Measurements from ENCODE around the gene SAE1.

Gene SAE1

GRCh38 chr19:47239152-47239551 is 108.5 kb downstream of the SAE1 start:
- DNase-seq (ENCODE audit: low read depth), result no peak
- H3K4me3 ChIP-seq (replicated peaks; ENCODE audit: low read depth, low read length), result peak overlapping the region; percentile 2
- TF ChIP-seq, protein P1, sequence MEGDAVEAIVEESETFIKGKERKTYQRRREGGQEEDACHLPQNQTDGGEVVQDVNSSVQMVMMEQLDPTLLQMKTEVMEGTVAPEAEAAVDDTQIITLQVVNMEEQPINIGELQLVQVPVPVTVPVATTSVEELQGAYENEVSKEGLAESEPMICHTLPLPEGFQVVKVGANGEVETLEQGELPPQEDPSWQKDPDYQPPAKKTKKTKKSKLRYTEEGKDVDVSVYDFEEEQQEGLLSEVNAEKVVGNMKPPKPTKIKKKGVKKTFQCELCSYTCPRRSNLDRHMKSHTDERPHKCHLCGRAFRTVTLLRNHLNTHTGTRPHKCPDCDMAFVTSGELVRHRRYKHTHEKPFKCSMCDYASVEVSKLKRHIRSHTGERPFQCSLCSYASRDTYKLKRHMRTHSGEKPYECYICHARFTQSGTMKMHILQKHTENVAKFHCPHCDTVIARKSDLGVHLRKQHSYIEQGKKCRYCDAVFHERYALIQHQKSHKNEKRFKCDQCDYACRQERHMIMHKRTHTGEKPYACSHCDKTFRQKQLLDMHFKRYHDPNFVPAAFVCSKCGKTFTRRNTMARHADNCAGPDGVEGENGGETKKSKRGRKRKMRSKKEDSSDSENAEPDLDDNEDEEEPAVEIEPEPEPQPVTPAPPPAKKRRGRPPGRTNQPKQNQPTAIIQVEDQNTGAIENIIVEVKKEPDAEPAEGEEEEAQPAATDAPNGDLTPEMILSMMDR (IDR thresholded peaks at IDR 0.05; ENCODE audit: low read length, missing control alignments), result no peak

DNA sequence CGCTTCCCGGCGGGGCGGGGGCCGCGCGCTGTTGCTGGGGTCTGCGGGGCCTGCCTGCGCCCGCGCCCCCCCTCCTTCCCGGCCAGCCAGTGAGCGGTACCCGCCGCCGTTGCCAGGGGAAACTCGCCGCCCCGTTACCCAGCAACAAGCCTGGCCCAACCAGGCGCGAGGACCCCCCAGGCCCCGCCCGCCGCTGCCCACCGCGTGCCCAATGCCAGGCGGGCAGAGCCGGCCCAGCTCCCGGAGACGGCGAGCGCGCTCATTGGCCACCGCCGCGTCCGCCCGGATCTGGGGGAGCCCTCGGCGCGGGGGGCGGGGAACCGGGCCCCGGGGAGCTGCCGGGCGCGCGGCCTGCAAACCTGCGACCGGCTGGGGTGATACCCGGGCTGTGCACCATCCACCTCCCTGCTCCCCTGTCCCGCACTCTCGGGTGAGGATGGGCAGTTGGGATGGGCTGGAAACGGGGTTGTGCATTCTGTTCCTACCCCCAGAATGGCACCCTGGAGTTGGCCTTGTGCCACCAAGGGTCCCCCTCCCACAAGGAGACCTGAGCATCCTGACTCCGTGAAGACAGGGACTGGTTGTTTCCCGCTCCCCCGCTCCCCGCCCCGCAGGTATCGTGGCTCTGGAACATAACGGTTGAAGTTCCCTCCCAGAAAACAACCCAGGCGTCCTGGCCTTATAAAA is 109.1 kb downstream of the SAE1 start:
- H3K4me3 ChIP-seq (replicated peaks; ENCODE audit: low read depth, low read length), result no peak overlapping the region
- TF ChIP-seq, protein P1 (IDR thresholded peaks at IDR 0.05; ENCODE audit: low read length, missing control alignments), result no peak
- peak; percentile 55 for DNase-seq (ENCODE audit: low read depth)

- no peak for DNase-seq (ENCODE audit: low read depth)
- TF ChIP-seq, protein P1 (IDR thresholded peaks at IDR 0.05; ENCODE audit: low read length, missing control alignments), result no peak
- H3K4me3 ChIP-seq (replicated peaks; ENCODE audit: low read depth, low read length), result no peak overlapping the region
Observed at GRCh38 chr19:47240556-47240955, 109.9 kb downstream of the SAE1 start.

- H3K4me3 ChIP-seq (replicated peaks; ENCODE audit: low read depth, low read length), result no peak overlapping the region
- peak; percentile 80 for DNase-seq (ENCODE audit: low read depth)
- TF ChIP-seq, protein P1 (IDR thresholded peaks at IDR 0.05; ENCODE audit: low read length, missing control alignments), result no peak
Observed at GRCh38 chr19:47240996-47241918, 110.6 kb downstream of the SAE1 start.

DNA sequence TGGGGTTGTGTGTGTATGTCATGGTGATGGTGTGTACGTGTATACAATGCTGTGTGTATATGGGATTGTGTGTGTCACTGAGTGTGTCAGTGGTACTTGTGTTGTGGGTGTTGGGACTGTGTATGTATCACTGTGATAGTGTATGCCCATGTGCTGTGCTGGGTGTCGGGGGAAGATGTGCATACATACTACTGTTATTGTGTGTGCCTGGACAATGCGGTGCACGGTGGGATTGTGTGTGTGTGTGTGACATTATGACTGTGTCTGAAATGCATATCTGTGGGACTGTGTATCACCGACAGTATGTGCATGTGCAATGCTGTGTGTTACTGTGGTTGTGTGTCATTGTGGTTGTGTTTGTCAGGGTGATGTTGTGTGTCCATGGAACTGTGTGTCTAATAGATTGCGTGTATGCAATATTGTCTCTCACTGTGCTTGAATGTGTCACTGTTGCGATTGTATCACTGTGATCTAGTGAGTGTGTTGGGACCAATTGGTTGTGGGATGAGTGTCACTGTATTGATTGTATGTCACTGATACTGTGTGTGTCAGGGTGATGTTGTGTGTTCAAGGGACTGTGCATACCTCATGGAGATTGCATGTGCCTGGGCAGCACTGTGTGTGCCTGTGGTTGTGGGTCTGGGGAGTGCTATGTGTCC is 111.4 kb downstream of the SAE1 start:
- TF ChIP-seq, protein P1 (IDR thresholded peaks at IDR 0.05; ENCODE audit: low read length, missing control alignments), result no peak
- no peak overlapping the region for H3K4me3 ChIP-seq (replicated peaks; ENCODE audit: low read depth, low read length)
- no peak for DNase-seq (ENCODE audit: low read depth)

- no peak for DNase-seq (ENCODE audit: low read depth)
- peak overlapping the region; percentile 47 for H3K4me3 ChIP-seq (replicated peaks; ENCODE audit: low read depth, low read length)
- TF ChIP-seq, protein P1 (IDR thresholded peaks at IDR 0.05; ENCODE audit: low read length, missing control alignments), result no peak
Observed at GRCh38 chr19:47243364-47243775, 112.7 kb downstream of the SAE1 start.

All from fibroblast of pulmonary artery (primary cell).